K562 (cell line): Measurements from ENCODE around the gene NUFIP1. TPM values are rescaled to one million over a fixed set of nuclear protein-coding genes. Genes with fewer than 3 reads are reported as not detected.

Source experiments
- CEBPB ChIP-seq: fragments of 450-650 bp; IDR thresholded peaks from 2 replicates; pipeline ENCODE4 v1.6.1; 2016; ENCODE audit warnings: missing genetic modification characterization, missing compliant biosample characterization
- GTF2B ChIP-seq: IDR thresholded peaks from 2 replicates; pipeline ENCODE4 v1.6.1; 2011; ENCODE audit not compliant: insufficient read length; ENCODE audit errors: extremely low read depth
- HEY1 ChIP-seq: fragments of 250-450 bp; sonication (Bioruptor Pico); IDR thresholded peaks from 2 replicates; pipeline ENCODE4 v1.5.0; 2020; ENCODE audit warnings: mild to moderate bottlenecking, moderate library complexity, borderline replicate concordance
- KAT8 ChIP-seq: fragments of 450-650 bp; IDR thresholded peaks from 2 replicates; pipeline ENCODE4 v1.6.1; 2016; ENCODE audit warnings: low read depth, mild to moderate bottlenecking
- KDM5B ChIP-seq: fragments of 200-600 bp; sonication (generic); IDR thresholded peaks from 2 replicates; pipeline ENCODE4 v1.6.1; 2012; ENCODE audit warnings: low read depth, mild to moderate bottlenecking, moderate library complexity, low read length, control low read depth, inconsistent platforms; ENCODE audit not compliant: insufficient replicate concordance
- NFIX ChIP-seq: fragments of 250-450 bp; sonication (Bioruptor Pico); IDR thresholded peaks from 2 replicates; pipeline ENCODE4 v1.4.0; 2020; ENCODE audit warnings: low read depth, mild to moderate bottlenecking, moderate library complexity
- RB1 ChIP-seq: fragments of 450-650 bp; IDR thresholded peaks from 2 replicates; pipeline ENCODE4 v1.6.1; 2017; ENCODE audit warnings: low read depth, mild to moderate bottlenecking
- SMARCA5 ChIP-seq: fragments of 450-650 bp; IDR thresholded peaks from 2 replicates; pipeline ENCODE4 v1.6.1; 2016
- STAT6 ChIP-seq: sonication (generic); formaldehyde crosslinking; IDR thresholded peaks from 2 replicates; pipeline ENCODE4 v1.8.1; 2023; ENCODE audit warnings: mild to moderate bottlenecking, missing genetic modification reagents
- ZBTB40 ChIP-seq, 2 experiments: fragments of 450-650 bp in 1 of 2; sonication (generic) in 1 of 2; formaldehyde crosslinking in 1 of 2; IDR thresholded peaks; 2 replicates each; pipeline versions ENCODE4 v1.7.1 to v1.9.0; 2016 to 2022; ENCODE audit warnings: inconsistent platforms in 1 of 2, mild to moderate bottlenecking in 1 of 2, missing genetic modification reagents in 1 of 2
- ZNF239 ChIP-seq: fragments of 250-450 bp; sonication (Bioruptor Pico); IDR thresholded peaks from 2 replicates; pipeline ENCODE4 v1.4.0; 2020; ENCODE audit warnings: mild to moderate bottlenecking
- ZNF717 ChIP-seq: fragments of 250-450 bp; sonication (Bioruptor Pico); IDR thresholded peaks from 2 replicates; pipeline ENCODE4 v1.5.0; 2021
- ZNF830 ChIP-seq: fragments of 250-450 bp; sonication (Bioruptor Pico); IDR thresholded peaks from 2 replicates; pipeline ENCODE4 v1.5.0; 2021; ENCODE audit warnings: mild to moderate bottlenecking
- polyA plus RNA-seq, 8 experiments: library from polyadenylated mRNA; depleted of rRNA in 4 of 8; stranded (reverse) in 5 of 8; unstranded in 3 of 8; fragments of >200 nt; fragmentation: Nextera tagmentation in 2 of 8; fragmentation: Illumina TruSeq in 1 of 8; extraction: Ambion mirVana in 2 of 8; extraction: Trizol in 1 of 8; gene quantifications; 2 replicates each; pipeline versions ENCODE4 v1.2.1 to v1.2.3, GENCODE V29; 2011 to 2014; ENCODE audit warnings: inconsistent platforms in 1 of 8, missing spikeins in 1 of 8
- total RNA-seq, 7 experiments: library from RNA; depleted of rRNA in 6 of 7; stranded (reverse); fragments of >200 nt in 6 of 7; fragmentation: Illumina TruSeq in 2 of 7; extraction: Trizol in 2 of 7; gene quantifications; 2 replicates each; pipeline versions ENCODE4 v1.2.1 to v1.2.3, GENCODE V29; 2011 to 2021; ENCODE audit warnings: low replicate concordance in 1 of 7
- TF ChIP-seq, protein P1 (sequence below): fragments of 250-450 bp; sonication (Bioruptor Pico); IDR thresholded peaks from 2 replicates; pipeline ENCODE4 v1.8.0; 2022; ENCODE audit warnings: inconsistent platforms, mild to moderate bottlenecking, moderate library complexity, borderline replicate concordance

NUFIP1 gene
- total and polyA plus RNA-seq, 9 of the 15 experiments (the other 6 are each of a cell fraction or from before 2014, with no cell fraction given): 2.6 to 9.7 (median 4.1) TPM

DNA sequence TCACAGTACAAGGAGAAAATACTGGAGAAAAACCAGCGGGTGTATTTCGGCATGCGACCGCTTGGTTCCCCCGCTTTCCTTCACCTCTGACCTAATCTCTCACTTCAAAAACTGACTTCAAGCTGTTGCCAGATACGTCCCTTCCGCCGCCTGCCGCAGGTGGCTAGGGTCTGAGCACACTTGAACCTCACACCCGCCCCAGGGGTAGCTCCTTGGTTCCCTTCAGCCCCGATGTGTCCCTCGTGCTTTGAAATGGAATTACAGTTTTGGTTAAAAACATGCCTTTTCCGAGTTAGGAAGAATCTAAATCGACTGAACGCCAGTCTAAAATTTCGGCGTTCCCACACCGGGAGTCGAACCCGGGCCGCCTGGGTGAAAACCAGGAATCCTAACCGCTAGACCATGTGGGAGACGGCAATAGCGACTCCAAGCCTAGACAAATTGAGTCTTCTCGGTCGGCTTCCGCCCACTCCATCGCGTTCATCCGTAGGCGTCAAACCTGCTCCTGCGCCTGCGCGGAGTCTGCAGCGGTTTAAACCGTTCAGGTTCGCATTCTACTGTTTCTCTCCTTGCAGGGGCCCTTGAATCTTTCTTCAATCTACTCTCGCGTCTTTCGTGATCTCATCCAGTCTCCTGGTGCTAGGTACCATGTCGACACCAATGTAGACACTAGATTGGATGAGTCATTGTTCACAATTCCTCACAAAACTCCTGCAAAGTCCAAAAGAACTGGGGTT lies 71.5 kb downstream of the NUFIP1 start (continued):
- peak; percentile 88 for TF ChIP-seq ZBTB40 (IDR thresholded peaks at IDR 0.05)
- TF ChIP-seq ZBTB40 (CRISPR knock-in tag; IDR thresholded peaks at IDR 0.05): no peak
- no peak for TF ChIP-seq SMARCA5
- TF ChIP-seq ZNF239 (CRISPR knock-in tag): no peak
- TF ChIP-seq KAT8: no peak
- TF ChIP-seq STAT6 (CRISPR knock-in tag): no peak
- no peak for TF ChIP-seq KDM5B
- TF ChIP-seq CEBPB (tag): no peak
- no peak for TF ChIP-seq GTF2B
- TF ChIP-seq NFIX (CRISPR knock-in tag): no peak
- peak; percentile 72 for TF ChIP-seq RB1
- TF ChIP-seq, protein P1, sequence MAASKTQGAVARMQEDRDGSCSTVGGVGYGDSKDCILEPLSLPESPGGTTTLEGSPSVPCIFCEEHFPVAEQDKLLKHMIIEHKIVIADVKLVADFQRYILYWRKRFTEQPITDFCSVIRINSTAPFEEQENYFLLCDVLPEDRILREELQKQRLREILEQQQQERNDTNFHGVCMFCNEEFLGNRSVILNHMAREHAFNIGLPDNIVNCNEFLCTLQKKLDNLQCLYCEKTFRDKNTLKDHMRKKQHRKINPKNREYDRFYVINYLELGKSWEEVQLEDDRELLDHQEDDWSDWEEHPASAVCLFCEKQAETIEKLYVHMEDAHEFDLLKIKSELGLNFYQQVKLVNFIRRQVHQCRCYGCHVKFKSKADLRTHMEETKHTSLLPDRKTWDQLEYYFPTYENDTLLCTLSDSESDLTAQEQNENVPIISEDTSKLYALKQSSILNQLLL: no peak
- TF ChIP-seq ZNF830 (CRISPR knock-in tag): no peak
- no peak for TF ChIP-seq ZNF717 (CRISPR knock-in tag)
- TF ChIP-seq HEY1: no peak
